ENCODE data around the gene KDM8.

KDM8 gene

GRCh38 chr16:27203507-27204311, at the start of gene KDM8:
Gene KDM8 (plus strand): TSS chr16:27203526. CDS start chr16:27210124, 6,598 bp downstream.
- no peaks in the 10 kb centered on the region for H3K27me3 ChIP-seq
- H3K27ac ChIP-seq, result peak within 1 kb of the TSS; percentile 89 to 99 (median 95)
- no peak for TF ChIP-seq Cebpa-rat (IDR thresholded peaks at IDR 0.05)
- peak within 1 kb of the TSS; percentile 81 to 98 (median 95) for H3K4me2 ChIP-seq
- H4K20me1 ChIP-seq, result no peaks in the 10 kb centered on the region
- 0 out of 22 replicates have a peak, but pooled peaks cover 0 to 5% (median 0%) of the 10 kb centered on the region in 11 experiments for H3K36me3 ChIP-seq
- peak within 1 kb of the TSS; percentile 55 to 75 (median 66) for H3K4me3 ChIP-seq
- H3K9ac ChIP-seq, result peak within 1 kb of the TSS; percentile 86 to 96 (median 93)
- peaks cover 55 to 87% (median 79%) of the 10 kb centered on the region in 10 experiments for H3K4me1 ChIP-seq
- H3K9me3 ChIP-seq (replicated peaks in 1 of 11), result peaks cover 0 to 15% (median 0%) of the 10 kb centered on the region in 11 experiments; a peak in 6 of 22 replicates

GRCh38 chr16:27154705-27155521, 48.4 kb upstream of the KDM8 start:
- Histone ChIP-seq H3K4me2 (peak overlapping the region; percentile 6 to 49 (median 26); a peak in 15 of 22 replicates), H3K4me3 (no peak overlapping the region), H4K20me1 (no peaks in the 10 kb centered on the region), H3K27ac (peak overlapping the region in 2 of 11 experiments; percentile 3 to 50; a peak in 3 of 22 replicates), H3K9ac (no peak overlapping the region; a peak in 1 of 22 replicates), H3K9me3 (replicated peaks in 1 of 11) (peaks cover 7 to 14% (median 11%) of the 10 kb centered on the region in 11 experiments; a peak in 19 of 22 replicates), H3K36me3 (no peaks in the 10 kb centered on the region), H3K4me1 (peaks cover 0 to 28% (median 11%) of the 10 kb centered on the region in 10 experiments; a peak in 13 of 20 replicates), H3K27me3 (no peaks in the 10 kb centered on the region)
- TF ChIP-seq Cebpa-rat (IDR thresholded peaks at IDR 0.05), result no peak

GRCh38 chr16:27156579-27156978, 46.7 kb upstream of the KDM8 start:
- Histone ChIP-seq H3K36me3 (no peaks in the 10 kb centered on the region), H3K4me3 (no peak overlapping the region), H3K27me3 (no peaks in the 10 kb centered on the region), H3K4me2 (peak overlapping the region in 4 of 11 experiments; percentile 1 to 22 (median 6); a peak in 2 of 22 replicates), H3K4me1 (peaks cover 0 to 28% (median 11%) of the 10 kb centered on the region in 10 experiments; a peak in 13 of 20 replicates), H3K9me3 (replicated peaks in 1 of 11) (peaks cover 7 to 21% (median 15%) of the 10 kb centered on the region in 11 experiments; a peak in 19 of 22 replicates), H3K9ac (no peak overlapping the region), H3K27ac (peak overlapping the region in 3 of 11 experiments; percentile 17 to 48 (median 27); a peak in 3 of 22 replicates), H4K20me1 (no peaks in the 10 kb centered on the region)
- TF ChIP-seq Cebpa-rat (IDR thresholded peaks at IDR 0.05), result 0 out of 22 replicates have a peak, but pooled peaks of 1 of the 11 experiments have one; percentile 12

- H3K9me3 ChIP-seq (replicated peaks in 1 of 11), result peaks cover 28 to 56% (median 39%) of the 10 kb centered on the region in 11 experiments
- H3K4me2 ChIP-seq, result no peak overlapping the region
- H3K4me1 ChIP-seq, result peaks cover 0 to 13% (median 2%) of the 10 kb centered on the region in 10 experiments; a peak in 4 of 20 replicates
- no peak for TF ChIP-seq Cebpa-rat (IDR thresholded peaks at IDR 0.05)
- H3K4me3 ChIP-seq, result no peak overlapping the region
- no peak overlapping the region for H3K27ac ChIP-seq
- no peak overlapping the region for H3K9ac ChIP-seq
- H4K20me1 ChIP-seq, result no peaks in the 10 kb centered on the region
- no peaks in the 10 kb centered on the region; a peak in 1 of 22 replicates for H3K36me3 ChIP-seq
- H3K27me3 ChIP-seq, result no peaks in the 10 kb centered on the region
Observed at GRCh38 chr16:27161398-27161797, 41.9 kb upstream of the KDM8 start.

DNA sequence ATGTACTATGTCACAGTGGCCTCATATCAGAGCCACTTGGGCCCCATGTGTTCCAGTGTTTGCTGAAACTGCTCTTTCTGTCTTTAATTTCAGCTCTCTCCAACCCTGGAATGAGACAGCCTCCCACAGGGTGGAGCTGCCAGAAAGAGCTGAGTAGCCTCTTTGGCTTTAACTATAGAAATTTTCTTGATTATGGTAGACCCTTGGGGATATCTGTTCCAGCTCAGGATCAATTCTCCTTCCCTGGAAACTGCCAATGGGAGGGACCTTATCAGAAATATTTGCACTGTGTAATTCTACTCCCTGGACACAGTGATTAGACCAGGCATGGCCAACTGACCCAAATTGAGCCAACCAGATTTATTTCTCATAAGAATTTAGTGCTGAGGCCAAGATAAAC, 39.0 kb upstream of the KDM8 start:
- Histone ChIP-seq H3K9ac (no peak overlapping the region), H3K4me3 (no peak overlapping the region), H3K27ac (0 out of 22 replicates have a peak overlapping the region, but pooled peaks of 1 of the 11 experiments have one; percentile 10), H3K27me3 (no peaks in the 10 kb centered on the region), H3K4me2 (no peak overlapping the region), H3K36me3 (no peaks in the 10 kb centered on the region; a peak in 1 of 22 replicates), H3K9me3 (replicated peaks in 1 of 11) (peaks cover 18 to 45% (median 30%) of the 10 kb centered on the region in 11 experiments), H4K20me1 (no peaks in the 10 kb centered on the region), H3K4me1 (peaks cover 0 to 21% (median 13%) of the 10 kb centered on the region in 10 experiments; a peak in 16 of 20 replicates)
- no peak for TF ChIP-seq Cebpa-rat (IDR thresholded peaks at IDR 0.05)

- H3K4me2 ChIP-seq, result 0 out of 22 replicates have a peak overlapping the region, but pooled peaks of 2 of the 11 experiments have one; percentile 3 to 20
- no peak overlapping the region for H3K4me3 ChIP-seq
Observed at GRCh38 chr16:27165576-27165975, 37.8 kb upstream of the KDM8 start.

DNA sequence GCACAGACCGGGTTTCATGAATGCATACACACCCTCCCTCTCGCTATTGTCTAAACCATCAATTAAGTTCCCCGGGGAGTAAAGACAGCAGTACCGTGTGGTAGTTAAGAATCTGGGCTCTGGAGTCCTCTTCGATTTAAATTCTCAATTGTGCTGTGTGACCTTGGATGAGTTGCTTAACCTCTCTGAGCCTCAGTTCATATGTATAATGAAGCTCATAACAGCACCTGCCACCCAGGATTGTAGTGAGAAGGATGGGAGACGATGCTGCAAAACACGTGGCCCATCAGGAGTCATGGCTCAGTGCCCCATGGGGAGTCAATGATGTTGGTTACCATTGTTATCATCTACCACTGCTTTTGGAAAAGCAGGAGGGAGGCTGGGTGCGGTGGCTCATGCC, 34.5 kb upstream of the KDM8 start:
- Histone ChIP-seq H3K27me3 (no peaks in the 10 kb centered on the region), H4K20me1 (no peaks in the 10 kb centered on the region; a peak in 1 of 22 replicates), H3K9me3 (replicated peaks in 1 of 11) (peaks cover under 1 to 14% (median 4%) of the 10 kb centered on the region in 11 experiments; a peak in 18 of 22 replicates), H3K27ac (peak overlapping the region in 8 of 11 experiments; percentile 11 to 86 (median 55); a peak in 11 of 22 replicates), H3K36me3 (no peaks in the 10 kb centered on the region), H3K4me2 (peak overlapping the region in 9 of 11 experiments; percentile 29 to 71 (median 53); a peak in 18 of 22 replicates), H3K9ac (peak overlapping the region in 4 of 11 experiments; percentile 31 to 70 (median 57); a peak in 7 of 22 replicates), H3K4me3 (no peak overlapping the region), H3K4me1 (peaks cover 11 to 61% (median 52%) of the 10 kb centered on the region in 10 experiments)
- TF ChIP-seq Cebpa-rat (IDR thresholded peaks at IDR 0.05), result no peak

More at GRCh38 chr16:27165576-27165975, 37.8 kb upstream of the KDM8 start:
- no peak overlapping the region for H3K9ac ChIP-seq
- H3K4me1 ChIP-seq, result peaks cover 10 to 30% (median 23%) of the 10 kb centered on the region in 10 experiments
- H3K9me3 ChIP-seq (replicated peaks in 1 of 11), result peaks cover 17 to 43% (median 29%) of the 10 kb centered on the region in 11 experiments
- H4K20me1 ChIP-seq, result no peaks in the 10 kb centered on the region; a peak in 1 of 22 replicates
- H3K27me3 ChIP-seq, result no peaks in the 10 kb centered on the region
- no peaks in the 10 kb centered on the region; a peak in 1 of 22 replicates for H3K36me3 ChIP-seq
- 0 out of 22 replicates have a peak overlapping the region, but pooled peaks of 1 of the 11 experiments have one; percentile 3 for H3K27ac ChIP-seq
- TF ChIP-seq Cebpa-rat (IDR thresholded peaks at IDR 0.05), result no peak

GRCh38 chr16:27169511-27170071, 33.7 kb upstream of the KDM8 start:
- Histone ChIP-seq H3K36me3 (no peaks in the 10 kb centered on the region), H3K4me2 (peak overlapping the region; percentile 46 to 76 (median 70)), H3K27me3 (no peaks in the 10 kb centered on the region), H3K9me3 (replicated peaks in 1 of 11) (0 out of 22 replicates have a peak, but pooled peaks cover 0 to 6% (median 0%) of the 10 kb centered on the region in 11 experiments), H3K27ac (peak overlapping the region in 9 of 11 experiments; percentile 36 to 91 (median 66); a peak in 17 of 22 replicates), H4K20me1 (no peaks in the 10 kb centered on the region; a peak in 1 of 22 replicates), H3K9ac (peak overlapping the region in 7 of 11 experiments; percentile 26 to 69 (median 59); a peak in 10 of 22 replicates), H3K4me1 (peaks cover 16 to 69% (median 59%) of the 10 kb centered on the region in 10 experiments), H3K4me3 (no peak overlapping the region)
- peak in 9 of 11 experiments; percentile 56 to 99 (median 91); a peak in 17 of 22 replicates for TF ChIP-seq Cebpa-rat (IDR thresholded peaks at IDR 0.05)
